Caco-2 (cell line): ENCODE data around the gene ZBTB8B. TPM values are rescaled to one million over a fixed set of nuclear protein-coding genes. Genes with fewer than 3 reads are reported as not detected.

Experiments used
- BruUV-seq: library from RNA; stranded (reverse); fragments of 400-500 nt; replicated peaks from 2 replicates; lab custom pipeline; 2021; lab: Mats Ljungman, UMichigan
- CTCF ChIA-PET: fragments of 300-600 bp; sonication (Branson Sonifier 250); formaldehyde crosslinking; loops from one replicate; lab custom pipeline; 2022; ENCODE audit warnings: antibody characterized with exemption; lab: Charles Lee
- POLR2A ChIA-PET: fragments of 300-600 bp; sonication (Branson Sonifier 250); formaldehyde crosslinking; loops from one replicate; lab custom pipeline; 2022; ENCODE audit warnings: antibody characterized with exemption; lab: Charles Lee
- DNase-seq, 2 experiments: peaks; one replicate each; pipeline versions ENCODE4 v3.0.0 to v3.0.0-alpha.2; 2020 to 2022
- H3K27me3 ChIP-seq: replicated peaks from 2 replicates; pipeline ENCODE4 v1.6.0; 2011; ENCODE audit warnings: low read length; ENCODE audit not compliant: control insufficient read depth, insufficient read depth
- H3K36me3 ChIP-seq: 2 replicates; pipeline ENCODE4 v1.5.1; 2011; ENCODE audit warnings: low read length; ENCODE audit not compliant: control insufficient read depth, insufficient read depth
- H3K4me1 ChIP-seq: fragments of 250-450 bp; sonication (Bioruptor Pico); 2 replicates; pipeline ENCODE4 v1.5.1; 2020; ENCODE audit warnings: mild to moderate bottlenecking
- H3K4me3 ChIP-seq: 2 replicates; pipeline ENCODE4 v1.5.1; 2011; ENCODE audit warnings: low read depth, mild to moderate bottlenecking, control low read depth, low read length
- H3K9me3 ChIP-seq: fragments of 250-450 bp; sonication (Bioruptor Pico); 2 replicates; pipeline ENCODE4 v1.5.1; 2020; ENCODE audit warnings: mild to moderate bottlenecking, moderate library complexity
- H3K27ac Mint-ChIP-seq: one replicate; pipeline ENCODE4 v1.8.0; 2022; ENCODE audit warnings: mixed read lengths; ENCODE audit not compliant: unreplicated experiment
- H3K27me3 Mint-ChIP-seq: one replicate; pipeline ENCODE4 v1.8.0; 2022; ENCODE audit warnings: mixed read lengths; ENCODE audit not compliant: insufficient read depth, unreplicated experiment
- H3K36me3 Mint-ChIP-seq: one replicate; pipeline ENCODE4 v1.8.0; 2022; ENCODE audit warnings: mild to moderate bottlenecking, mixed read lengths; ENCODE audit not compliant: insufficient read depth, unreplicated experiment
- H3K4me1 Mint-ChIP-seq: one replicate; pipeline ENCODE4 v1.8.0; 2022; ENCODE audit warnings: low read depth, mixed read lengths; ENCODE audit not compliant: unreplicated experiment
- H3K4me3 Mint-ChIP-seq: one replicate; pipeline ENCODE4 v1.8.0; 2022; ENCODE audit warnings: mild to moderate bottlenecking, moderate library complexity, mixed read lengths; ENCODE audit not compliant: unreplicated experiment
- H3K9me3 Mint-ChIP-seq: one replicate; pipeline ENCODE4 v1.8.0; 2022; ENCODE audit warnings: mixed read lengths; ENCODE audit not compliant: unreplicated experiment
- CTCF ChIP-seq, 2 experiments: fragments of 200-600 bp in 1 of 2; IDR thresholded peaks; 1 replicate in 1 of 2; 2 replicates in 1 of 2; pipeline versions ENCODE4 v1.5.1 to v1.8.0; 2011 to 2022; ENCODE audit warnings: antibody characterized with exemption in 1 of 2, control low read depth in 1 of 2, inconsistent platforms in 1 of 2, low read depth in 1 of 2, low read length in 1 of 2, mild to moderate bottlenecking in 1 of 2, moderate library complexity in 1 of 2; ENCODE audit not compliant: insufficient read depth in 1 of 2, severe bottlenecking in 1 of 2, unreplicated experiment in 1 of 2
- intact Hi-C: fragments of 100-400 bp; cut with micrococcal nuclease; formaldehyde crosslinking; loops from one replicate; pipeline ENCODE4 v1.10.0; 2022; ENCODE audit not compliant: unreplicated experiment
- total RNA-seq: library from RNA; stranded (reverse); gene quantifications from 2 replicates; pipeline ENCODE4 v1.2.3, GENCODE V29; 2022

ZBTB8B gene
- total RNA-seq, 1 experiment from 2014 or later = not detected

DNA sequence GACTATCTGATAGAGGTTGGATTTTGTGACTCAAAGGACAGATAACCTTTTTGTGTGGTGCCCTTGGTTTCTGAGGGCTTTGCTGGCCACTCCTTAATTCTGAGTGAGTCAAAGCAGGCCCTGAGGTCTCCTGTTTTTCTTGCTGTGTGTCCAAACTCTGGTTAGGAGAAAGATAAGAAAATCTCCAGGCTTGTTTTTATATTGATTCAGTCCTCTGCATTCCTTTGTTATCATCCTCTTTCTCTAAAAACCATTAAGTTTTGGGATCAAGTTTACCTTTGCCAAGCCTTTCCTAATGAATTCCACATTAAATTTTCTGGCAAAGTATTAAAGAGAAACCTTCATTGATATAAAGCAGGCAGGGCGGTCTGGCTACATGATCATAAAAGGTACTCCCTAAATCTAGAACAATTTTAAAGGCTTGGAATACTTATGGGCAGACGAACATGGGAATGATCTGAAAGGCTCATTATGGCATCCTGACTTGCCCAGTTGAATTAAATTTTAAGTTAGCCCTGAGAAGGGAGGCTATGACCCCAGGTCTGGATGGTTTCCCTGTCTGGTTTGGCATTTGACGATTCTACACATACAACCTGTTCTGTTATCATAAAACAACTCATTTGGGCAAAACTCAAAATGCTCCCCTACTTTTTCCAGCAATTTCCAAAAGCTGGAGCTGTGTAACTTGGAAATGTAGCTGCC is 20.8 kb downstream of the ZBTB8B start:
- peaks cover 7% of the 10 kb centered on the region for H3K4me1 Mint-ChIP-seq
- intact Hi-C loops = no loop called here
- ChIA-PET POLR2A (no interaction called here), CTCF (interaction anchor here (0.6 kb wide), 1 partner anchor 34 kb away, joined by 4 read pairs; no protein-coding TSS in a partner anchor)
- no peaks in the 10 kb centered on the region for H3K9me3 Mint-ChIP-seq
- H3K4me3 Mint-ChIP-seq = no peak overlapping the region
- H3K36me3 ChIP-seq = no peaks in the 10 kb centered on the region
- H3K4me1 ChIP-seq = no peaks in the 10 kb centered on the region
- H3K27me3 ChIP-seq = no peaks in the 10 kb centered on the region
- H3K9me3 ChIP-seq = no peaks in the 10 kb centered on the region
- DNase-seq = no peak
- no peaks in the 10 kb centered on the region for H3K27me3 Mint-ChIP-seq
- no TSS peak for BruUV-seq
- no peak overlapping the region for H3K27ac Mint-ChIP-seq
- peaks cover 5% of the 10 kb centered on the region for H3K36me3 Mint-ChIP-seq
- no peak for TF ChIP-seq CTCF (IDR thresholded peaks at IDR 0.05; ENCODE audit: insufficient read depth in 1 of 2, low read depth in 1 of 2, low read length in 1 of 2, severe bottlenecking in 1 of 2, unreplicated experiment in 1 of 2)
- H3K4me3 ChIP-seq = no peak overlapping the region

- Histone ChIP-seq H3K36me3 (no peaks in the 10 kb centered on the region), H3K4me1 (no peaks in the 10 kb centered on the region), H3K4me3 (no peak overlapping the region), H3K27me3 (no peaks in the 10 kb centered on the region), H3K9me3 (no peaks in the 10 kb centered on the region)
- POLR2A ChIA-PET = no interaction called here
- TF ChIP-seq CTCF (IDR thresholded peaks at IDR 0.05; ENCODE audit: insufficient read depth in 1 of 2, low read depth in 1 of 2, low read length in 1 of 2, severe bottlenecking in 1 of 2, unreplicated experiment in 1 of 2) = no peak
- no peak overlapping the region for H3K27ac Mint-ChIP-seq
- DNase-seq = no peak
- H3K4me1 Mint-ChIP-seq = peaks cover 7% of the 10 kb centered on the region
- no peak overlapping the region for H3K4me3 Mint-ChIP-seq
- BruUV-seq = no TSS peak
- H3K9me3 Mint-ChIP-seq = no peaks in the 10 kb centered on the region
- CTCF ChIA-PET = no interaction called here
- H3K36me3 Mint-ChIP-seq = peaks cover 5% of the 10 kb centered on the region
- H3K27me3 Mint-ChIP-seq = no peaks in the 10 kb centered on the region
- intact Hi-C loops = no loop called here
Observed at GRCh38 chr1:32486463-32487113, 21.7 kb downstream of the ZBTB8B start.

- Mint-ChIP-seq H3K27ac (no peak overlapping the region), H3K27me3 (no peaks in the 10 kb centered on the region), H3K4me1 (peaks cover 7% of the 10 kb centered on the region), H3K4me3 (no peak overlapping the region), H3K9me3 (no peaks in the 10 kb centered on the region), H3K36me3 (peaks cover 5% of the 10 kb centered on the region)
- Histone ChIP-seq H3K4me1 (no peaks in the 10 kb centered on the region), H3K27me3 (no peaks in the 10 kb centered on the region), H3K36me3 (no peaks in the 10 kb centered on the region), H3K4me3 (no peak overlapping the region), H3K9me3 (no peaks in the 10 kb centered on the region)
- POLR2A ChIA-PET = no interaction called here
- CTCF ChIA-PET = no interaction called here
- DNase-seq = peak in 1 of 2 experiments; percentile 5
- BruUV-seq = no TSS peak
- intact Hi-C loops = no loop called here
- no peak for TF ChIP-seq CTCF (IDR thresholded peaks at IDR 0.05; ENCODE audit: insufficient read depth in 1 of 2, low read depth in 1 of 2, low read length in 1 of 2, severe bottlenecking in 1 of 2, unreplicated experiment in 1 of 2)
Observed at GRCh38 chr1:32487182-32487581, 22.3 kb downstream of the ZBTB8B start.
